Ishikawa (cell line): ENCODE data around the gene DENND1A.

Source experiments
- CEBPB ChIP-seq: IDR thresholded peaks from 2 replicates; pipeline ENCODE4 v1.6.1; 2012
- CREB1 ChIP-seq: IDR thresholded peaks from 2 replicates; pipeline ENCODE4 v1.6.1; 2012; ENCODE audit warnings: low read depth
- EGR1 ChIP-seq: IDR thresholded peaks from 2 replicates; pipeline ENCODE4 v1.6.1; 2012
- EP300 ChIP-seq: IDR thresholded peaks from 2 replicates; pipeline ENCODE4 v1.6.1; 2012; ENCODE audit warnings: borderline replicate concordance
- FOXM1 ChIP-seq: IDR thresholded peaks from 2 replicates; pipeline ENCODE4 v1.6.1; 2012; ENCODE audit warnings: low read depth, borderline replicate concordance
- NFIC ChIP-seq: IDR thresholded peaks from 2 replicates; pipeline ENCODE4 v1.6.1; 2012
- RAD21 ChIP-seq: IDR thresholded peaks from 2 replicates; pipeline ENCODE4 v1.6.1; 2012; ENCODE audit warnings: low read depth
- TAF1 ChIP-seq: IDR thresholded peaks from 2 replicates; pipeline ENCODE4 v1.6.1; 2012; ENCODE audit warnings: low read depth, mild to moderate bottlenecking
- TCF12 ChIP-seq: IDR thresholded peaks from 2 replicates; pipeline ENCODE4 v1.6.1; 2012; ENCODE audit warnings: low read depth
- TEAD4 ChIP-seq: IDR thresholded peaks from 2 replicates; pipeline ENCODE4 v1.6.1; 2012
- YY1 ChIP-seq: IDR thresholded peaks from 2 replicates; pipeline ENCODE4 v1.6.1; 2012; ENCODE audit warnings: low read depth
- ZBTB7A ChIP-seq: IDR thresholded peaks from 2 replicates; pipeline ENCODE4 v1.6.1; 2012; ENCODE audit warnings: low read depth
- TF ChIP-seq, protein P1 (sequence below): IDR thresholded peaks from 2 replicates; pipeline ENCODE4 v1.6.1; 2012
- TF ChIP-seq, protein P2 (sequence below): IDR thresholded peaks from 2 replicates; pipeline ENCODE4 v1.6.1; 2012
- TF ChIP-seq, protein P3 (sequence below): IDR thresholded peaks from 2 replicates; pipeline ENCODE4 v1.6.1; 2012; ENCODE audit warnings: low read depth, mild to moderate bottlenecking

The DENND1A gene

DNA sequence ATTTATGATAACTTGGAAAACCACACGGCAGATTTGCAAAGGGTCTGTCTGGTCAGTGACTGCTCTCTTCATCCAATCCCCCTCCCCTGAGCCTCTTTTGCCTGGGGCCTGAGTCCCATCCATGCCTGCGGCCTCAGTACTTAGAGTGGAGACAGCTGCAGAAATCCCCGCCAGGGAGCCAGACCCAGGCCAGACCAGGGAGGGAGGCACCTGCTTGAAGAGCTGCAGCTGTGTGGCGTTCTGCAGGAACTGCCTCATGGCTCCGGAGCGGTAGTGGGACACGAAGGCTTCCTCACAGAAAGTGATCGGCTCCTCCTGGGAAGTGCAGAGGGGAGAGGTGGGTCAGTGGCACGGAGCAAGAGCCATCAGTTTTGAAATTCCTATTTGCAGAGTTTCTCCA, 472.3 kb downstream of the DENND1A start:
- TF ChIP-seq CREB1: no peak
- TF ChIP-seq TAF1: no peak
- no peak for TF ChIP-seq TCF12
- no peak for TF ChIP-seq EGR1
- no peak for TF ChIP-seq ZBTB7A
- TF ChIP-seq RAD21: no peak
- TF ChIP-seq CEBPB: no peak
- TF ChIP-seq EP300: no peak
- TF ChIP-seq, protein P1, sequence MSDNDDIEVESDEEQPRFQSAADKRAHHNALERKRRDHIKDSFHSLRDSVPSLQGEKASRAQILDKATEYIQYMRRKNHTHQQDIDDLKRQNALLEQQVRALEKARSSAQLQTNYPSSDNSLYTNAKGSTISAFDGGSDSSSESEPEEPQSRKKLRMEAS: no peak

DNA sequence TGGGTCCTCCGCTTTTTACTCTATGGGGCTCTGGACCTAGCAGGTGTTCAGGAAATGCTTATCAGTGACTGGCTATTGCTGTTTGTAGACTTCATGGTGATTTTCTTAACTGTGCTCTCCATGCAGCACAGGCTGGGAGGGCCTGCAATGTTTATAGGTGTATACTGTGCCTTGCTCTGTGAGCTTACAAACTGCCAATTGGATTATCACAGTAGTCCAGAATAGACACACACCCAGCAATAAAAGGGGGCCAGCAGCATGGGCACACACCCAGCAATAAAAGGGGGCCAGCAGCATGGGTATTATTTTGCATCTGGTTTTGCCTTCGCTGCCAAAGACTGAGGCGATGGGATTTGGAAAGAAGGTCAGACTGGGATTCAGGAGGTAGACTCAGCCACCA, 473.9 kb downstream of the DENND1A start:
- no peak for TF ChIP-seq FOXM1
- TF ChIP-seq TAF1: no peak
- no peak for TF ChIP-seq RAD21
- TF ChIP-seq, protein P1: no peak
- TF ChIP-seq TCF12: no peak
- TF ChIP-seq, protein P2, sequence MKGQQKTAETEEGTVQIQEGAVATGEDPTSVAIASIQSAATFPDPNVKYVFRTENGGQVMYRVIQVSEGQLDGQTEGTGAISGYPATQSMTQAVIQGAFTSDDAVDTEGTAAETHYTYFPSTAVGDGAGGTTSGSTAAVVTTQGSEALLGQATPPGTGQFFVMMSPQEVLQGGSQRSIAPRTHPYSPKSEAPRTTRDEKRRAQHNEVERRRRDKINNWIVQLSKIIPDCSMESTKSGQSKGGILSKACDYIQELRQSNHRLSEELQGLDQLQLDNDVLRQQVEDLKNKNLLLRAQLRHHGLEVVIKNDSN: no peak
- TF ChIP-seq, protein P3, sequence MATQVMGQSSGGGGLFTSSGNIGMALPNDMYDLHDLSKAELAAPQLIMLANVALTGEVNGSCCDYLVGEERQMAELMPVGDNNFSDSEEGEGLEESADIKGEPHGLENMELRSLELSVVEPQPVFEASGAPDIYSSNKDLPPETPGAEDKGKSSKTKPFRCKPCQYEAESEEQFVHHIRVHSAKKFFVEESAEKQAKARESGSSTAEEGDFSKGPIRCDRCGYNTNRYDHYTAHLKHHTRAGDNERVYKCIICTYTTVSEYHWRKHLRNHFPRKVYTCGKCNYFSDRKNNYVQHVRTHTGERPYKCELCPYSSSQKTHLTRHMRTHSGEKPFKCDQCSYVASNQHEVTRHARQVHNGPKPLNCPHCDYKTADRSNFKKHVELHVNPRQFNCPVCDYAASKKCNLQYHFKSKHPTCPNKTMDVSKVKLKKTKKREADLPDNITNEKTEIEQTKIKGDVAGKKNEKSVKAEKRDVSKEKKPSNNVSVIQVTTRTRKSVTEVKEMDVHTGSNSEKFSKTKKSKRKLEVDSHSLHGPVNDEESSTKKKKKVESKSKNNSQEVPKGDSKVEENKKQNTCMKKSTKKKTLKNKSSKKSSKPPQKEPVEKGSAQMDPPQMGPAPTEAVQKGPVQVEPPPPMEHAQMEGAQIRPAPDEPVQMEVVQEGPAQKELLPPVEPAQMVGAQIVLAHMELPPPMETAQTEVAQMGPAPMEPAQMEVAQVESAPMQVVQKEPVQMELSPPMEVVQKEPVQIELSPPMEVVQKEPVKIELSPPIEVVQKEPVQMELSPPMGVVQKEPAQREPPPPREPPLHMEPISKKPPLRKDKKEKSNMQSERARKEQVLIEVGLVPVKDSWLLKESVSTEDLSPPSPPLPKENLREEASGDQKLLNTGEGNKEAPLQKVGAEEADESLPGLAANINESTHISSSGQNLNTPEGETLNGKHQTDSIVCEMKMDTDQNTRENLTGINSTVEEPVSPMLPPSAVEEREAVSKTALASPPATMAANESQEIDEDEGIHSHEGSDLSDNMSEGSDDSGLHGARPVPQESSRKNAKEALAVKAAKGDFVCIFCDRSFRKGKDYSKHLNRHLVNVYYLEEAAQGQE: no peak
- TF ChIP-seq TEAD4: no peak
- no peak for TF ChIP-seq EP300
- no peak for TF ChIP-seq EGR1
- no peak for TF ChIP-seq CREB1
- TF ChIP-seq ZBTB7A: no peak

DNA sequence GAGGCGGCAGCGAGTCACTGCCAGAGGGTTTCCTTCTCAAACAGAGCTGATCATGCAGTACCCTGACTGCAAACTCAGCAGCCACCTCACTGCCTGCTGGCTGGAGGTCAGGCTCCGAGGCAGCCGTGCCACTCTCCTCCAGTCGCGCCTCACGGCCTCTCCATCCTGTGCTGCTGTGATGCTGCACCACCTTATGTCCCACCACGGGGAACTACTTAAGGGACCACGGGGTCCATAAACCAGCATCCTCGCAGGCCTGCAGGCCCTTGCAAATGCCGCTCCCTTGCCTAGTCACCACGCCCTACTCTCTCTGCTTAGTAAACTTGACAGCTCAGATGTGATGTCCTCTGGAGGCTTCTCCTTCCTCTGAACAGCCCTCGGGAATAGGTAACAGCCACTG, 474.7 kb downstream of the DENND1A start:
- TF ChIP-seq CREB1 (no peak), RAD21 (no peak), FOXM1 (no peak), TCF12 (no peak), NFIC (no peak), TEAD4 (no peak), YY1 (no peak)
- TF ChIP-seq, protein P2: no peak
- TF ChIP-seq, protein P3: no peak

DNA sequence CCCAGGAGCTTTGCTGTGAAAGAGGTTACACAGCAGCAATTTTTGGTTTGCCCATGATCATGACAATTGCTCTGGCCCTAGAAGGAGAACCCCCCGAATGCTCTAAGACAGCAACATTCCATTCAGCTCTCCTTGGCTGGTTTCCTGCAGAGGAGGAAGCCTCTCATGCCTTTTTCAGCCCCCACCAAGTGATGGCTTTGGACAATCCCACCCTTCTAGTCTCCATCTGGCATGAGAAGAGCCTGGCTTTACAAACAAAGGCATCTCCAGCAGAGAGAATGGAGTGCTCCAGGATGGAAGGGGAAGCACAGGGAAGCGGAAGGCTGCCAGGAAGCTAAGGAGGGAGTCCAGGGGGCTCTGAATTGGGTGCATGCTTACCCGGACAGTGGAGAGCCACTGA, 475.6 kb downstream of the DENND1A start:
- TF ChIP-seq, protein P2: no peak
- TF ChIP-seq EP300 (no peak), TCF12 (no peak), ZBTB7A (no peak), RAD21 (no peak), CREB1 (no peak)
- TF ChIP-seq, protein P1: no peak

DNA sequence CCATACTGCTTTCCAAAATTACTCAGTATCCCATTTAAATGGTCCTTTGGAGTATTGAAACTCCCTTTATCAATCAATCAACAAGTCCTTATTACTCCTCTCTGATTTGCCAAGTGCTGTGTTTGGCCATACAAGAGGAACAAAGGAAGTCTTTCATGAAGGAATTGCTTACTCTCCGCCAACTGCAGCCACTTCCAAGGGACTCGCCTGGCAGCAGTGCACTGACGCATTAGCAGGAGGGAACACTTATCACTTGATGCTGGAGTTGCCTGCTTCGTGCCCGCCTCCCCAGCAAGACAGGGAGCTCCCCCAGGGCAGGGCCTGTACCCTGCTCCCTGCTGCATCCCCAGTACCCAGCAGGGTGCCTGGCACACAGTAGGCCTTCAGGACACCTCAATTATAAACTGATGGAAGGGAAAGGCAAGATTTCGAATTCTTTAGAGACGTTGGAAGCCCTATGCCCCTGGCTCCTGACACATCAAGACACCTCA, 476.1 kb downstream of the DENND1A start:
- TF ChIP-seq RAD21: no peak
- no peak for TF ChIP-seq EP300
- TF ChIP-seq FOXM1: no peak

DNA sequence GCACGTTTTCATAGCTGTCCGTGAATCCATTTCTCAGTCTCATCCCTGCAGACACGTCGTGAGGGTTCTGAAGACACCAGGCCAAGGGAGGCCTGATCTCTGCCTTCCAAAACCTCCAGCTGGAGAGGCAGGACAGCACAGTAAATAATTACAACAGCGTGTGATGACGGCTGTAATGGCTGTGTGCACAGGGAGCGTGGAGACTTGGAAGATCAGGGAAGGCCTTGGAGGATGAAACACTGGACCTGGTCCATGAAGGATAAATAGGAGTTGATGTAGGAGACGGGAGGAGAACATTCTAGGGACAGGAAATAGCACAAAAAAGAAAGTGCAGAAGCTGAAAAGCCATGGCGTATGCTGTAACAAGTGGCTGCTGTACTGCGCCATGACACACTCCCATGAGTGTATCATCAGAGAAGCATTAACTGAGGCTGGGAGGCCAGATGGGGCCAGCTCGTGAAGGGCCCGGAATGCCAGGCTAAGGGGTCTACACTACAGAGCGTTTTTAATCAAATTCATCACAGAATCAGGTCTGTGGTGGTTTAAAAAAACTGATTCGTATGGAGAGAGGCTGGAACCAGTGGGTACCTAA, 476.8 kb downstream of the DENND1A start:
- TF ChIP-seq EGR1: no peak
